OCI-LY1 (cell line): Measurements from ENCODE around the gene RAD23A.
"Not testable (repeated sequence)": the region's sequence is repeated elsewhere in the genome, so short reads cannot be mapped to it uniquely, and the experiment has no call there.

Experiments used
- H2AFZ ChIP-seq: fragments of 200-600 bp; sonication (generic), shearing (Covaris generic); 2 replicates; pipeline ENCODE4 v1.6.0; 2014; ENCODE audit warnings: antibody characterized with exemption, mild to moderate bottlenecking, low read length
- H3F3A ChIP-seq: fragments of 200-600 bp; sonication (generic), shearing (Covaris generic); 2 replicates; pipeline ENCODE4 v1.6.0; 2014; ENCODE audit warnings: mild to moderate bottlenecking, antibody characterized with exemption, low read length, moderate library complexity; ENCODE audit not compliant: insufficient read depth
- H3K27ac ChIP-seq: fragments of 200-600 bp; sonication (generic); 2 replicates; pipeline ENCODE4 v1.5.1; 2014; ENCODE audit warnings: low read length, mixed run types, mild to moderate bottlenecking, low read depth; ENCODE audit not compliant: poor library complexity, severe bottlenecking
- H3K27me3 ChIP-seq: fragments of 200-600 bp; sonication (generic); 2 replicates; pipeline ENCODE4 v1.6.0; 2014; ENCODE audit warnings: antibody characterized with exemption, mild to moderate bottlenecking, low read length, moderate library complexity; ENCODE audit not compliant: insufficient read depth
- H3K36me3 ChIP-seq: fragments of 200-600 bp; sonication (generic); 2 replicates; pipeline ENCODE4 v1.6.1; 2014; ENCODE audit warnings: mild to moderate bottlenecking, antibody characterized with exemption, low read length, moderate library complexity, mixed read lengths; ENCODE audit not compliant: insufficient read depth
- H3K4me1 ChIP-seq: fragments of 200-600 bp; sonication (generic); 2 replicates; pipeline ENCODE4 v1.5.1; 2014; ENCODE audit warnings: mild to moderate bottlenecking, low read length, moderate library complexity; ENCODE audit not compliant: insufficient read depth, severe bottlenecking
- H3K4me2 ChIP-seq: fragments of 200-600 bp; sonication (generic), shearing (Covaris generic); 2 replicates; pipeline ENCODE4 v1.6.1; 2014; ENCODE audit warnings: low read length
- H3K4me3 ChIP-seq: fragments of 200-600 bp; sonication (generic); 2 replicates; pipeline ENCODE4 v1.5.1; 2014; ENCODE audit warnings: low read length, low read depth, mild to moderate bottlenecking, mixed read lengths; ENCODE audit not compliant: poor library complexity, severe bottlenecking
- H3K79me2 ChIP-seq: fragments of 200-600 bp; shearing (Covaris generic); 2 replicates; pipeline ENCODE4 v1.6.1; 2016; ENCODE audit warnings: mixed run types, low read length, mixed read lengths; ENCODE audit not compliant: insufficient read depth
- H3K9ac ChIP-seq: fragments of 200-600 bp; sonication (generic), shearing (Covaris generic); 2 replicates; pipeline ENCODE4 v1.6.1; 2014; ENCODE audit warnings: mild to moderate bottlenecking, low read length, mixed read lengths
- H3K9me2 ChIP-seq: fragments of 200-600 bp; sonication (generic), shearing (Covaris generic); 2 replicates; pipeline ENCODE4 v1.6.1; 2014; ENCODE audit warnings: low read depth, mild to moderate bottlenecking, low read length, mixed read lengths
- H3K9me3 ChIP-seq: fragments of 200-600 bp; shearing (Covaris generic); 2 replicates; pipeline ENCODE4 v1.6.1; 2014; ENCODE audit warnings: low read length, mixed read lengths
- H4K20me1 ChIP-seq: fragments of 200-600 bp; sonication (generic), shearing (Covaris generic); 2 replicates; pipeline ENCODE4 v1.6.0; 2016; ENCODE audit warnings: mild to moderate bottlenecking, low read length; ENCODE audit not compliant: insufficient read depth
- EZH2 ChIP-seq: fragments of 200-600 bp; sonication (generic), shearing (Covaris generic); IDR thresholded peaks from 2 replicates; pipeline ENCODE4 v1.8.0; 2017; ENCODE audit warnings: borderline replicate concordance, mixed run types, mild to moderate bottlenecking, antibody characterized with exemption, low read length, moderate library complexity, mixed read lengths
- TF ChIP-seq, protein P1 (sequence below): fragments of 200-600 bp; sonication (generic), shearing (Covaris generic); IDR thresholded peaks from 2 replicates; pipeline ENCODE4 v1.5.1; 2017; ENCODE audit warnings: mild to moderate bottlenecking, antibody characterized with exemption, low read length, moderate library complexity, mixed read lengths

The RAD23A gene

DNA sequence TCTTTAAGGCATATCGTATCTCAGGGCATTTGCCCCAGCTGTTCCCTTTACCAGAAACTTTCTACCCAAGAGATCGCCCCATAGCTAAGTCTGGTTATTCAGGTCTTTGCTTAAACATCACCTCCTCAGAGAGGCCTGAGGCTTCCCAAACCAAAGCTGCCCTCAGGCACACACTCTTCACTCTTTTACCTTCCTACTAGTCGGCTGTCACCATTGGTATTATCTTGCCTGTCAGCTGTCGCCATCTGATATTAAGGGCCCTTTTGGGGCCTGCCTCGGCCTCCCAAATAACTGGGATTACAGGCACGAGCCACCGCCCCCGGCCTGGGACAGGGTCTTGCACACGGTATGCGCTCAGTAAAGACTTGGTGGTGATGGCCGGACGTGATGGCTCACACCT lies 10.3 kb downstream of the RAD23A start:
- Histone ChIP-seq H3K9me3 (no peaks in the 10 kb centered on the region), H3K27ac (peak overlapping the region; percentile 89), H3K4me3 (peak overlapping the region; percentile 77), H3K9ac (peak overlapping the region; percentile 74), H3K4me2 (peak overlapping the region; percentile 75), H3K79me2 (no peaks in the 10 kb centered on the region), H3K9me2 (no peaks in the 10 kb centered on the region), H3K27me3 (0 out of 2 replicates have a peak, but pooled peaks cover 4% of the 10 kb centered on the region), H4K20me1 (no peaks in the 10 kb centered on the region), H3F3A (peaks cover 14% of the 10 kb centered on the region), H2AFZ (no peak overlapping the region), H3K4me1 (peaks cover 28% of the 10 kb centered on the region), H3K36me3 (peaks cover 40% of the 10 kb centered on the region)
- TF ChIP-seq, protein P1, sequence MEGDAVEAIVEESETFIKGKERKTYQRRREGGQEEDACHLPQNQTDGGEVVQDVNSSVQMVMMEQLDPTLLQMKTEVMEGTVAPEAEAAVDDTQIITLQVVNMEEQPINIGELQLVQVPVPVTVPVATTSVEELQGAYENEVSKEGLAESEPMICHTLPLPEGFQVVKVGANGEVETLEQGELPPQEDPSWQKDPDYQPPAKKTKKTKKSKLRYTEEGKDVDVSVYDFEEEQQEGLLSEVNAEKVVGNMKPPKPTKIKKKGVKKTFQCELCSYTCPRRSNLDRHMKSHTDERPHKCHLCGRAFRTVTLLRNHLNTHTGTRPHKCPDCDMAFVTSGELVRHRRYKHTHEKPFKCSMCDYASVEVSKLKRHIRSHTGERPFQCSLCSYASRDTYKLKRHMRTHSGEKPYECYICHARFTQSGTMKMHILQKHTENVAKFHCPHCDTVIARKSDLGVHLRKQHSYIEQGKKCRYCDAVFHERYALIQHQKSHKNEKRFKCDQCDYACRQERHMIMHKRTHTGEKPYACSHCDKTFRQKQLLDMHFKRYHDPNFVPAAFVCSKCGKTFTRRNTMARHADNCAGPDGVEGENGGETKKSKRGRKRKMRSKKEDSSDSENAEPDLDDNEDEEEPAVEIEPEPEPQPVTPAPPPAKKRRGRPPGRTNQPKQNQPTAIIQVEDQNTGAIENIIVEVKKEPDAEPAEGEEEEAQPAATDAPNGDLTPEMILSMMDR = no peak
- no peak for TF ChIP-seq EZH2

DNA sequence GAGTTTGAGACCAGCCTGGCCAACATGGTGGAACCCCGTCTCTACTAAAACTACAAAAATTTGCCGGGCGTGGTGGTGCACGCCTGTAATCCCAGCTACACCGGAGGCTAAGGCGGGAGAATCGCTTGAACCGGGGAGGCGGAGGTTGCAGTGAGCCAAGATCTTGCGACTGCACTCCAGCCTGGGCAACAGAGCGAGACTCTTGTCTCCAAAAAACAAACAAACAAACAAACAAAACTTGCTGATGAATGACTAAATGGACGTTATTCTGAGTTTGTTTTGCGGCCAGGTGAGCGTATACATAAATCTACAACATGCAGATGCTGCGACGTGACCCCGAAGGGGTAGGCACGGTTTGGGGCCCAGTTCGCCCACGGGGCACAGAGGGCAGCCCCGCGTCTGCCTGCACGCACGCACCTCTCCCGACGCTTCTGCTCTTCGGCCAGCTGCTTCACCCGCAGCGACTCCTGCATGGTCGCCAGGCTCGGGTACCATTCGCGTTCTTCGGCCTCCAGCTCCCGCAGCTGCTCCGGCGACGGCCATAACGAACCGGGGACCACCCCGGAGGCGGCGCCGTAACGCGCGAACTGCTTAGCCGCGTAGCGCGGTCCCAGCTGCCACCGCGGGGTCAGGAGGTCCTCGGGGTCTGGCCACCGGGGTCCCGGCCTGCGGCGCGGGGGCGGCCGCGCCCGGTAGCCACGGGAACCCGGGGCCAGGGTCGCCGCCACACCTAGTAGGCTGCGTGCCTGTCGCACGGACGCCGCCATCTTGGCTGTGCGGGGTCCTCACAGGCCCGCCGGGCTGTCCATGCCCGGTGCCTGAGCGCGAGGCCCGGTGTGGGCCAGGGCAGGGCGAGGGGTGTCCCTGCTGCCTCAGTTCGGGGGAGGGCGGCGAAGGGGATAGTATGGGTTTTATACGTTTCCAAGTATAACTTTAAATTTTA lies 11.1 kb downstream of the RAD23A start, which contains the start of gene GADD45GIP1:
Gene GADD45GIP1, minus strand, starts transcription at position 778 of the 943 bp plus-strand sequence. Its CDS starts 11 bp downstream, at position 767.
- peak within 1 kb of the TSS; percentile 74 for H3K9ac ChIP-seq
- H3K27ac ChIP-seq = peak within 1 kb of the TSS; percentile 89
- H3K36me3 ChIP-seq = peaks cover 33% of the 10 kb centered on the region
- peak within 1 kb of the TSS; percentile 77 for H3K4me3 ChIP-seq
- no peaks in the 10 kb centered on the region for H3K9me2 ChIP-seq
- peak within 1 kb of the TSS; percentile 75 for H3K4me2 ChIP-seq
- H2AFZ ChIP-seq = peak within 1 kb of the TSS; percentile 2; the same call in 1 of the 2 replicates
- 0 out of 2 replicates have a peak, but pooled peaks cover 4% of the 10 kb centered on the region for H3K27me3 ChIP-seq
- H3K9me3 ChIP-seq = no peaks in the 10 kb centered on the region
- peaks cover 14% of the 10 kb centered on the region for H3F3A ChIP-seq
- H4K20me1 ChIP-seq = no peaks in the 10 kb centered on the region
- TF ChIP-seq, protein P1 = no peak
- TF ChIP-seq EZH2 = no peak
- H3K4me1 ChIP-seq = peaks cover 28% of the 10 kb centered on the region
- H3K79me2 ChIP-seq = no peaks in the 10 kb centered on the region

DNA sequence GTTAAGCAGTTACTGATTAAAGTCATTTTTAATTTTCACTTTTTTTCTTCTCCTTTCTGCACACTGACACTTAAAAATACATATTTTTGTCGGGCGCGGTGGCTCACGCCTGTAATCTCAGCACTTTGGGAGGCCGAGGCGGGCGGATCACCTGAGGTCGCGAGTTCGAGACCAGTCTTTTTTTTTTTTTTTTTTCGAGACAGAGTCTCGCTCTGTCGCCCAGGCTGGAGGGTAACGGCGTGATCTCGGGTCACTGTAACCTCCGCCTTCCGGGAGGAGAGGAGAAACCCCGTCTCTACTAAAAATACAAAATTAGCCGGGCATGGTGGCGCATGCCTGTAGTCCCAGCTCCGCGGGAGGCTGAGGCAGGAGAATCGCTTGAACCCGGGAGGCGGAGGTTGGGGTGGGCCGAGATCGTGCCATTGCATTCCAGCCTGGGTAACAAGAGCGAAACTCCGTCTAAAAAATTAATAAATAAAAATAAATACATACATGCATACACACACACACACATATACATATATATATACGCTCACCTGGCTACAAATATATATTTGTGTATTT lies 11.8 kb downstream of the RAD23A start:
- Histone ChIP-seq H3K4me3 (peak overlapping the region; percentile 77), H3K27ac (peak overlapping the region; percentile 89)

More for the DNA sequence above, 11.8 kb downstream of the RAD23A start:
- H4K20me1 ChIP-seq, H3K79me2 ChIP-seq, H3K9me3 ChIP-seq, H3K27me3 ChIP-seq, H3K9me2 ChIP-seq: not testable (repeated sequence)
- Histone ChIP-seq H3K4me1 (peaks cover 28% of the 10 kb centered on the region), H3F3A (peaks cover 14% of the 10 kb centered on the region), H3K9ac (peak overlapping the region; percentile 74), H2AFZ (peak overlapping the region; percentile 2; the same call in 1 of the 2 replicates), H3K36me3 (peaks cover 26% of the 10 kb centered on the region), H3K4me2 (peak overlapping the region; percentile 75)
